IPS DF 19.7 (cell line): Measurements from ENCODE around the gene RNFT2.
"Not testable (repeated sequence)": the region's sequence is repeated elsewhere in the genome, so short reads cannot be mapped to it uniquely, and the experiment has no call there.

Source experiments
- DNase-seq: peaks from one replicate; pipeline ENCODE4 v3.0.0-alpha.2; 2013; ENCODE audit warnings: low read depth, low spot score

The RNFT2 gene

DNA sequence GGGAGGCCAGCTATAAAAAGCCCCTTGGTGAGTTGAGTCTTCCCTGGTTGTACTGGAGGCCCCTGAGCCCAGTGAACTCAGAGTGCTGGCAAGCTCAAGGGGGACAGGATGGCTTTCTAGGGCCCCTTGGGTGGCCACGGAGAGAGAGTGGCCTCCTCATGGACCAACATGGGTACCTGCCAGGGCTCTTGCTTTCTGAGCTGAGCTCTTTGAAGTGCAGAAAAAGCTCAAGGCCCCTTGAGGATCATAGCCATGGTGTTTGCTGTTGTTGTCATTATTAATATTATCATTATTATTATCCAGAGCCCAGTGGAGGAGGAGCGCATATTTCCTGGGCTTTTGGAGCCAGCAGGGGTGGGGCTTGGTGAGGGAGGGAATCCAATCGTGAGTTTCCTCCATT is 6.7 kb downstream of the RNFT2 start:
- no peak for DNase-seq

DNA sequence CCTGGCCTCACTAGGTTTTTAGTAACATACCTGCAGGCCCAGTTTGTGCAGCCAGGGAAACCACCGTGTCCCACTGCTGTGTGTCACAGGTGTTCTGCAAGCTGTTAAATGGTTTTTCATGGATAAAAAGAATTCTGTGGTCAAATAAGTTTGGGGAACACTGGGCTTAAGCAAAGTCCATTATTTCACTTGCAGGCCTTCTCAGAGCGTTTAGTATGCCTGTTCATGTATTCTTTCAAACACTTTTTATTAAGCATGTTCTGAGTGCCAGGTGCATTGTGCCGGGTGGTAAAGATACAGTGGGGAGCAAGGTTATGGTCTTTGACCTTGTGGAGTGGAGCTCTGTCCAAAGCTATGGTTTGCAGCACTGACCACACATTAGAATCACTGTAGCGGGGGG is 7.4 kb downstream of the RNFT2 start:
- DNase-seq: no peak

DNA sequence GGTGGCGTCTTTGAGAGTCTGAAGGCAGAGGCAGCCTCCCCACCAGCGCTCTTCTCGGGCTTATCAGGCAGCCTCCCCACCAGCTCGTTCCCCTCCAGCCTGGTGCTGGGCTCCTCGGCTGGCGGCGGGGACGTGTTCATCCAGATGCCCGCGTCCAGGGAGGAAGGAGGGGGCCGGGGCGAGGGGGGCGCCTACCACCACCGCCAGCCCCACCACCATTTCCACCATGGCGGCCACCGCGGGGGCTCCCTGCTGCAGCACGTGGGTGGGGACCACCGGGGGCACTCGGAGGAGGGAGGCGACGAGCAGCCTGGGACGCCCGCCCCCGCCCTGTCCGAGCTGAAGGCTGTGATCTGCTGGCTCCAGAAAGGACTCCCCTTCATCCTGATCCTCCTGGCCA is 11.8 kb downstream of the RNFT2 start:
- DNase-seq: no peak

DNA sequence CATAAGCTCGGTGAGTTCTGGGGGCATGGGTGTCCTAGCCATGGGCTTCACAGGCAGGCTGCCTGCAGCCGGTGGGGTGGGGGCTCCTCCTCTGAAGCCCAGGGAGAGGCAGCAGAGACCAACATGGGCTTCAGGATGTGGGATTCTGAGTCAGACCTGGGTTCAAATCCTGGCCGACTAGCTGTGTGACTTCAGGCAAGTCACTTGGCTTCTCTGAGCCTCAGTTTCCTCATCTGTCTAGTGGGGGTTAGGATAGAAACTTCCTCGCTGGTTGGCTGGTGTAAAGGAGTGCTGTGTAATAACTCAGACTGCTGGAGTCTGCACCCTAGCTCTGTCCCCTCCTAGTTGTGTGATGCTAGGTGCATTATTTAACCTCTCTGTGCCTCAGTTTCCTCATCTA is 12.2 kb downstream of the RNFT2 start:
- no peak for DNase-seq

DNA sequence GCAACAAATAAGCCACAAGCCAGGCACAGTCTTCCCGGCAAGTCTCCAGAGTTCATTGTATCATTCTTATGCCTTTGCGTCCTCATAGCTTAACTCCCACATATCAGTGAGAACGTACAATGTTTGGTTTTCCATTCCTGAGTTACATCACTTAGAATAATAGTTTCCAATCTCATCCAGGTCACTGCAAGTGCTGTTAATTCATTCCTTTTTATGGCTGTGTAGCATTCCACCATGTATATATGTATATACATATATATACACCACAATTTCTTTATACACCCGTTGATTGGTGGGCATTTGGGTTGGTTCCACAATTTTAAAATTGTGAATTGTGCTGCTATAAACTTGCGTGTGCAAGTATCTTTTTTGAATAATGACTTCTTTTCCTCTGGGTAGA is 16.0 kb downstream of the RNFT2 start:
- not testable (repeated sequence) for DNase-seq

DNA sequence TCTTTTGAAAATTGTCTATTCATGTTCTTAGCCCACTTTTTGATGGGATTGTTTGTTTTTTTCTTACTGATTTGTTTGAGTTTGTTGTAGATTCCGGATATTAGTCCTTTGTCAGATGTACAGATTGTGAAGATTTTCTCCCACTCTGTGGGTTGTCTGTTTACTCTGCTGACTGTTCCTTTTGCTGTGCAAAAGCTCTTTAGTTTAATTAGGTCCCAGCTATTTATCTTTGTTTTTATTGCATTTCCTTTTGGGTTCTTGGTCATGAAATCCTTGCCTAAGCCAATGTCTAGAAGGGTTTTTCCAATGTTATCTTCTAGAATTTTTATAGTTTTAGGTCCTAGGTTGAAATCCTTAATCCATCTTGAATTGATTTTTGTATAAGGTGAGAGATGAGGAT is 16.7 kb downstream of the RNFT2 start:
- not testable (repeated sequence) for DNase-seq

DNA sequence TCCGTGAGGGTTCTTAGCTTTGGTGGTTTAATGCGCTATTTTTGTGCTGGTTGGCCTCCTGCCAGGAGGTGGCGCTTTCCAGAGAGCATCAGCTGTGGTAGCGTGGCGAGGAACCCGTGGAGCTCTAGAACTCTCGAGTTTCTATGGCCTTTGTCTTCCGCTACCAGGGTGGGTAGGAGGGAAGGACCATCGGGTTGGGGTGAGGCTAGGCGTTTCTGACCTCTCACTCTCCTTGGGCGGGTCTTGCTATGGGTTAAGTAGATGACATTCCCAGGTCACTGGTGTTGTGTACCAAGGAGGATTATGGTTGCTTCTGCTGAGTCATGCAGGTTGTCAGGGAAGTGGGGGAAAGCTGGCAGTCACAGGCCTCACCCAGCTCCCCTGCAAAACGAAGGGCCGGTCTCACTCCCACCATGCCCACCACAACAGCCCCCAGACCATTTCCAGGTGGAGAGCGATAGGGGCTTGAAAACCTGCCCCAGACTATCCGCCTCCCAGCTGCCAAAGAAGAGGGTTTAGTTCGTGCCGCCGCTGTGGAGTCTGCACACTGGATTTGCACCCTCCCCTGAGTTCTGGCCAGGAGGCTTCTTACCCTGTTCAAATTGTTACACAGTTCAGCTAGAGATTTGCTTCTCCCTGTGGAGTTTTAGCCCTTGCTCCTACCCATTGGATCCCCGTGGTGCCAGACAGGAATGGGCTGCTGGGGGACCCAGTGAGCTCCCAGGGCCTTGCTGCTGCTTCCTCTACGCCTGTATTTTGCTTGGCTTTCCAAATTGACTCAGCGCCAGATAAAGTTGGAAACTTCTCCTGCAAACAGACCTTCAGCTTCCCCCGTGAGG is 21.9 kb downstream of the RNFT2 start:
- DNase-seq: no peak

DNA sequence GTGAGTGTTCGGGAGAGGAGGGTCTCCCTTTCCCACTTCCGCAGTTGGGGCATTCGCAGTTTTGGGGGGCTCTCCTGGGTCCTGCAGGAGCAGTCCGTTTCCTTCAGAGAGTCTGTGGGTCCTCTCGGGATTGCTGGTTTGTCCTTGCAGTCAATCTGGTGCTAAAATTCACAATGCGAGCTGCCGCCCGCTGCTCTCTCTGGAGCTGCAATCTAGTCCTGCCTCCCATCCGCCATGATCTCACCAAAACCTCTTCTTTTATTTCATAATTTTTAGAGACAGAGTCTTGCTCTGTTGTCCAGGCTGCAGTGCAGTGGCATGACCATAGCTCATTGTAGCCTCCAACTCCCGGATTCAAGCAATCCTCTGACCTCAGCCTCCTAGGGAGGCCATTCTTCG is 22.5 kb downstream of the RNFT2 start:
- DNase-seq: no peak

DNA sequence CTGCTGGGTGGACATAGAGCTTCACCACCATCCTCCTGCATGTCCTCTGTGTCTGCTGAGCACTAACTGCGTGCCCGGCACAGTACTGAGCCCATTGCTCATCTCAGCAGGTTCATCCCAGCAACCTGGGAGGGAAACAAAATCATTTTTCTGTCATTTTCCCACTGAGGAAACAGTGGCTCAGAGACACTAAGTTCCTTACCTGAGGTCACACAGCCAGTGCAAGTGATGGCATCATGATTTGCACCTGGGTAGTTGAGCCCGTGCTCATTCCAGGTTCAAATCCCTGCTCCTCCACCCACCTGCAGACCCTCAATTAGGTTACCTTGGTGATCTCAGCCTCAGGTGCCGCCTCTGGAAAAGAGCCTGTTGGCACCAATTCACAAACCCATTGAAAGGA is 23.4 kb downstream of the RNFT2 start:
- no peak for DNase-seq

DNA sequence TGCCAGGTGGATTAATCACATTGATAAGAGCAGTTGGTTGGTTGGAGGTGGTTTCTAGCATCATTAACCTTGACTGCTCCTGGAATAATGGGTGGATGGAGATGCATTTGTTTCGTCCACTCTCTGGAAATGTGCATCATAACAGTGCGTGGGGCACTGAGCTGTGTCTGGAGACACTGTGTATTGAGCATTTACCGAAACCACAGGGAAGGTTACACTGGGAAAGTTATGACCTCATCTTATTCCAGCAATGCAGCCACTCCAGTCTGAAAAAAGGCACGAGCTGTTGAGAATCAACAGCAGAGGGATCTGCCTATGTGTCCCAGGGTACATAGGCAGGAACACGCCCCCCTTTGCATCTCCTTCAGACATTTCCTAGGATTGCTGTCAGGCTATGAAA is 27.2 kb downstream of the RNFT2 start:
- no peak for DNase-seq

DNA sequence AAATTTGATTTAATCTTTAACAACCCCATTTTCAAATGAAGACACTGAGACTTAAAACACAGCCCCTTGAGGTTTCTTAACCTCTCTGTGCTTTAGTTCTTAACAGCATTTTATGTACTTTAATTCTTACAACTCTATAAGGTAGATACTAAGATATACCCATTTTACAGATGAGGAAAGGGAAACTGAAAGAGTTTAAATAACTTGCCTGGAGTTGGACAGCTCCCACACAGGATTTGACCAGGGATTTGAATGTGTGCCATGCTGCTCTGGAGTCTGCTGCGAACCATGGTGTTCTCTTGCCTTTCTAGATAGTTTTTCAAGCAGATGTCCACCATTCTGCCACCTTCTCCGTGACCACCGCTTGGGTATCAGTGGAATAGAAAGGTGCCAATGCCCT is 28.2 kb downstream of the RNFT2 start:
- DNase-seq: no peak

DNA sequence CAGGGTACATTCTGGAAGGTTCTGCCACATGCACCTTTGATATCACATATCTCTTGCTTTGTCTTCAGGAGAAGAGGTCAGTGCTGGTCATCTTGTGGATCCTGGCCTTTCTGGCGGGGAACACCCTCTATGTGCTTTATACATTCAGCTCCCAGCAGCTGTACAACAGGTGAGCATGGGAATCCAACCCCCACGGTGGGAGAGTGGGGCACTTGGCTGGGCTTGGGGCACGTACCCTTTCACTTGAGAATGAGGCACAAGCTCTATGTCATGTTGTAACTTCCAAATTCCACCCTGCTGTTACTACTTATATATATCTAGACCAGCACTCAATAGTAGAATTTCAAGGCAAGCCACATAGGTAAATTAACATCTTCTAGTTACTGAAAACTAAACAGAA is 28.6 kb downstream of the RNFT2 start:
- DNase-seq: no peak

DNA sequence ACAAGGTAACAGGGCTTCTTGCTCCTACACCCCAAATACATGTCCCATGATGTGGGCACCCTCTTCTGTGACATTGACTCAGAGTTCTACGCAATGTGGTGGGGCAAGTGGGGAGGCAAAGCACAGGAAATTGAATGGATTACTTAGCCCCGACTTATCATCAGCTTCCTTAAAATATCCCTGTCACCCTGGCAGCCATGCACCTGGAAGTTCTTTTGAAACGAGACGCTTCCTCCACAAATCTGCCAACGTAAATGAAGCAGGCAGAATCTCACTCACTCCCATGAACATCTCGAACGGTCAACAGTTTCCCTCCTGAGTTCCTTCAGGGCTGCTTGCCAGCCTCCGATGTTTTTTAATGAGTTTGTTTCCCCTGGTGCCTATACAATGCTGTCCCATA is 33.5 kb downstream of the RNFT2 start:
- no peak for DNase-seq

DNA sequence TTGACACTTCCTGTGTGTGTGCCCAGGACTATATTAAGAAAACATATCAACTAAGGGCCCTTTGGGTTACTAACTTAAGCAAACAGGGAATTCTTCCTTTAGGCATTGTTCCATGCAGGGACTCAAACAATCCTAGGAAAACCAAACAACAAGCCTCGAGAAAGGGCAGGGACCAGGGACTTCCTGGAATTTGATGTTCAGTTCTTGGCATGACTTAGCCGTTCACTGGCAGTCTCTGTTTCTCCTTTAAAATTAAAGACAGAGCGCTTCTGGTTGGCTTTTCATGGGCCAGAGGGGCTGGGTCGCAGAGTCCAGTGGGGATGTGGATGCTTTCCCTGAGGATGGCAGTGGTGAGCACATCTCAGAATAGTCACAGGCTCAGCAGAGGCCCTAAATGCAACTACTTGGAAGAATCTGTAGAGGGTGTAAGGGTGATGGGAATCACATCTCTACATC is 35.2 kb downstream of the RNFT2 start:
- DNase-seq: no peak

DNA sequence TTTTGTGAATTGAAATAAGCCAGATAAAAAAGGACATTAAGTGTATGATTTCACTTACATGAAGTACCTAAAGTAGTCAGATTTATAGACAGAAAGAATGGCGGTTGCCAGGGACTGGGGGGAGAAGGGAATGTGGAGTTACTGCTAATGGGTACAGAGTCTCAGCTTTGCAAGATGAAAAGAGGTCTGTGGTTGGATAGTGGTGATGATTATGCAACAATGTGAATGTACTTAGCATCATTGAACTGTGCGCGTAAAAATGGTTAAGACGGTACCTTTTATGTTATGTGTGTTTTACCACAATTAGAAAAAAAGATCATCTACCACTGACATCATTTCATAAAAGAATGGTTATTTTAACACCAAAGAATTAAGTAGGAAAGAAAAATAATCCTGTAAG is 35.9 kb downstream of the RNFT2 start:
- no peak for DNase-seq

DNA sequence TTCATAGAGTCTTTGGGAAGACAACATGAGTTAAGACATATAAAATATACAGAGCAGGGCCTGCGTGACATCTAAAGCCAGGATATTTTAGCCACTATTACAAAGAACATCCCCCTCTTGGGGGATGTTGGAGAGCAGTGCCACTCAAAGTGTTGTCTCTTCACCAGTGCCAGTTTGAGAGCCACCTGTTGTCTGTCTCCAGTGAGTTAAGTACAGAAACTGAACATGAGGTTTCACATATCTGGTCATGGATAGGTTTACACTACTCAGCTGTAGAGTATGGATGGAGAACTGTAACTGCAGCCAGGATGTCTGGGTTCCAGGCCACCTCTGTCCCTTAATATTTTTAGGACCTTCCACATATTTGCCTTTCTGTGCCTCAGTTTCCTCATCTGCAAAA is 39.1 kb downstream of the RNFT2 start:
- no peak for DNase-seq

DNA sequence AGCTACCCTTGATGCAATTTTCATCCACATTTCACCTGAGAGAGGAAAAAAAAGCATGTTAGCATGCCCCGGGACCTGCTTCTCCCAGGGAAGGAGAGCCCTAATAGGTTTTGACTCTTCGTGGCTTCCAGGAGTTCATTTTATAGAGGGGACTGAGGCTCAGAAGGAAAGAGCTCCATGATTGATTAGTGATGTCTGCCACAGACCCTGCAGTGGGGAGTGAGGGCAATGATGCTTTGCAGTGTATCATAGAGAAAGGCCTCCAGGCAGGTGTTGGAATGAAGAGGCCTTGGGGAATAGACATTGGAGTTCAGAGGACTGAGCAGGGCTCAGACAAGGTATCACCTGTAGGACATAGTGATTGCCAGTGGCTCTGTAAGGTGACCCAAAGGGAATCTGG is 41.5 kb downstream of the RNFT2 start:
- no peak for DNase-seq

DNA sequence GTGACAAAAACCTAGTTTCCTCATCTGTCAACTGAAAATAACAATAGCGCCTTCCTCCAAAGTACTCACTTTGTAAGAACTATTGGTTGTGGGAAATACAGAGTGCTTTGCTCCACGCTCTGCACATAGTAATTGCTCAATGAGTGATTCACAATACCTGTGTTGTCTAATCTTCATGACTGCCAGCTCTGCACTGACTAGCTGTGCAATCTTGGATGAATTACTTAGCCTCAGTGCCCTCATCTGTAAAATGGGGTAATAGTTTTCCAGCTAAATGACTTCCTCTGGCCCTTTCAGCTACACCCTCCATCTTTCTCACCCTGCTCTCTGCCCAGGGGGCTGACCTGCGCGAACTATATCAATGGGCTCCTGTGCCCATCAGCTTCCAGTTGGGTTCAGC is 42.8 kb downstream of the RNFT2 start:
- no peak for DNase-seq

DNA sequence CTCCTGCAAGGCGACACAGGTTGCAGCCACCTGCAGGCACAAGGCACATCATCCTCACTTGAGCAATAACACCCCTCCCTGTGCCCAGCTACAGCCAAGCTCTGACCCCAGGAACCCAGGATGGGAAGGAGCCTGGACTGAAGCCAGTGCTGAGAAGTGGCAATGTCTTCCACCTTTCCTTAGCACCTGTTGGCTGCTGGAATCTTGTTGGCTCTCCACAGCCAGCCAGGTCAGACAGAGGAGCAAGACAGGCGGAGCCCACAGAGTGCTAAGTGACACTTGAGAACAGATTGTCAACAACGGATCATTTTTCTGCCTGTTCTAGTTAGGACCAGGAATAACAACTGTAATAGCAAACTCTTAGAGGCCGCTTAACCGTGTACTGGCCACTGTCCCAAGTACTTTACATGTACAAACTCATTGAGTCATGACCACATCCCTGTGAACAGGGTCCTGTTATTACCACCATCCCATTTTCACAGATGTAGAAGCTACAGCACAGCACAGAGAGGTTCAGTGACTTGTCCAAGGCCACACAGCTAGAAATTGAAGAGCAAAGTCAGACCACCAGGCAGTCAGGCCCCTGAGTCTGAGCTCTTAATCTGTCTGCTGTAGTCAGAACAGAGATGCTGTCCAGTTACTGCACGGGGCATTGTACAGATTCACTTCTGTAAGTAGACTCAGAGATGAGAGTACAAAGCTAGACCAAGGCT is 45.6 kb downstream of the RNFT2 start:
- no peak for DNase-seq

DNA sequence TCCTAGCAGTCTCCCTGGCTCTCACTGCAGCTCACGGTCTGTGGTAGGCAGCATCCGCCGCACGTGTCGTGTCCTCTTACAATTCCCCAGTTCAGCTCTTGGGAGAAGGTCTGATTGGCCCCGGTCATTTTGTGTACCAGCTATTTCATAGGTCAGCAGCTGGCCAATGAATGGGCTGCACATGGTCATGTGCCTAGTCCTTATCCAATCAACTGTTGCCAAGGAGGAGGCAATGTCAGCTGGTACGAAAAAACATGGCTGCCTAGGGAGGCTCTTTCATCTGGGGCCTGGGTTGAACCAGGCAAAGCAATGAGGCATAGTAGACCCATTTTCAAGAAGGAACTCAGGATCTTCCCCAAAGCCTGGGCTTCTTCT is 46.1 kb downstream of the RNFT2 start:
- no peak for DNase-seq

DNA sequence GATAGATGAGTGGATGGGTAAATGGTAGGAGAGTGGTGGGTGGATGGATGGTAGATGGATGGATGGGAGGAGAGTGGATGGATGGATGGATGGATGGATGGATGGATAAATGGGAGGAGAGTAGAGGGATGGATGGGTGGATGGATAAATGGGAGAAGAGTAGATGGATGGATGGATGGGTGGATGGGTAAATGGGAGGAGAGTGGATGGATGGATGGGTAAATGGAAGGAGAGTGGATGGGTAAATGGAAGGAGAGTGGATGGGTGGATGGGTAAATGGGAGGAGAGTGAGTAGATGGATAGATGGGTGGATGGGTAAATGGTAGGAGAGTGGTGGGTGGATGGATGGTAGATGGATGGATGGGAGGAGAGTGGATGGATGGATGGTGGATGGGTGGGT is 51.4 kb downstream of the RNFT2 start:
- DNase-seq: not testable (repeated sequence)

DNA sequence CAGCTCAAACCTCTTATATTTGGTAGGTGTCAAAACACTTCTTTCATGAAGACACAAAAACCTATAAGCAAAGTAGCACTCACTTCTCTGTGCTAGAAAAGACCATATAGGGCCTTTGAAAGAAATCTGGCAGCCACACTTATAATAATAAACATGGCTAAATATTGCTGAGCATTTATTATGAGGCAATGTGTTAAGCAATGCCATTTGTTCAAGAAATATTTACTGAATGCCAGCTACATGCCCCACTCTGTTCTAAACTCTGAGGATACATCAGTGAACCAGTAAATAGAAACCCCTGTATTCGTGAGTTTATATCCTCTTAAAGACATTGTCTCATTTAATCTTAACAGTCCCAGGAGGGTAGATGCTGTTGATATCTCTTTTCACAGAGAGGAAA is 52.0 kb downstream of the RNFT2 start:
- no peak for DNase-seq

DNA sequence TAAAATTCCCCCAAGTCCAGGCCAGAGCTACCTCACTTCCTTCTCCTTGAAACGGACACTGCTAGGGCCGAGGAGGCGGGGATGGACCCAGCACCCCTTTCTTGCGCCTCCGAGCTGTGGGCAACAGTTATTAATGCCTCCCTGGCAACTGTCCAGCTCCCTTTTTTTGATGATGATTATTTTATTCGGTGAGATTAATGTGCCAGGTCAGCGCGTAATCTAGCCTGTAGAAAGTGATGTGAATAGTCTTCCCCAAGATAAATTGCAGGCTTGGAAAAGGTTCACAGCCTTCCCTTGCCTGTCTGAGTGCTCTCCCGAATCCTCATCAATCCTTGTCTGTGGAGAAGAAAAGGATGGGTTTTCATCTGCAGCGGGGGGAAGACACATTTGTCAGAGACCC is 54.3 kb downstream of the RNFT2 start:
- no peak for DNase-seq
